A549 (cell line): ENCODE measurements around the gene CCDC97. TPM values are rescaled to one million over a fixed set of nuclear protein-coding genes. Genes with fewer than 3 reads are reported as not detected.

ENCODE experiments used
- ATAC-seq, 2 experiments: fragments of 200-7000 bp in 1 of 2; fragments of >200 bp in 1 of 2; cut with Nextera tagmentation in 1 of 2; cut with Tn5 transposase in 1 of 2; 3 replicates each; pipeline versions ENCODE4 v1.8.0 to v1.9.1; 2018 to 2020; ENCODE audit warnings: mild to moderate bottlenecking in 1 of 2, moderate library complexity in 1 of 2
- CTCF ChIA-PET: fragments of 300-600 bp; sonication (Branson Sonifier 250); formaldehyde crosslinking; extraction: SDS; loops from one replicate; lab custom pipeline; 2021; ENCODE audit warnings: antibody characterized with exemption, inconsistent platforms; lab: Yijun Ruan, JAX
- POLR2A ChIA-PET: fragments of 350-600 bp; formaldehyde crosslinking; extraction: SDS; loops from one replicate; lab custom pipeline; 2021; ENCODE audit warnings: antibody characterized with exemption, inconsistent platforms; lab: Yijun Ruan, JAX
- DNase-seq, 2 experiments: peaks; one replicate each; pipeline versions ENCODE4 v3.0.0 to v3.0.0-alpha.2; 2011 to 2016; ENCODE audit warnings: low read depth in 1 of 2, low spot score in 1 of 2
- FAIRE-seq: peaks from 2 replicates; lab custom pipeline; 2011; peaks lifted over from hg19 to GRCh38; lab: Jason Lieb, UNC
- H3K27ac ChIP-seq, 2 experiments: fragments of >200 bp; sonication (Bioruptor Twin); formaldehyde crosslinking; 3 replicates each; pipeline ENCODE4 v1.5.1; 2016 to 2017
- H3K4me1 ChIP-seq: fragments of >200 bp; sonication (Bioruptor Twin); formaldehyde crosslinking; 3 replicates; pipeline ENCODE4 v1.6.1; 2016
- H3K4me2 ChIP-seq: fragments of >200 bp; sonication (Bioruptor Twin); formaldehyde crosslinking; 3 replicates; pipeline ENCODE4 v1.6.1; 2016
- H3K4me3 ChIP-seq: fragments of >200 bp; sonication (Bioruptor Twin); formaldehyde crosslinking; 3 replicates; pipeline ENCODE4 v1.5.1; 2016
- H3K9me3 ChIP-seq: fragments of >200 bp; sonication (Bioruptor Twin); formaldehyde crosslinking; 3 replicates; pipeline ENCODE4 v1.6.1; 2016
- BHLHE40 ChIP-seq: IDR thresholded peaks from 2 replicates; pipeline ENCODE4 v1.6.1; 2012; ENCODE audit warnings: low read depth, low read length, inconsistent platforms
- CBX2 ChIP-seq: fragments of 200-600 bp; sonication (generic); IDR thresholded peaks from 2 replicates; pipeline ENCODE4 v1.6.1; 2016; ENCODE audit warnings: low read depth, mild to moderate bottlenecking, borderline replicate concordance
- CBX8 ChIP-seq: fragments of 200-600 bp; sonication (generic); IDR thresholded peaks from 2 replicates; pipeline ENCODE4 v1.6.1; 2016
- CEBPB ChIP-seq, 2 experiments: fragments of >200 bp in 1 of 2; sonication (Bioruptor Twin) in 1 of 2; formaldehyde crosslinking in 1 of 2; IDR thresholded peaks; 2 replicates each; pipeline ENCODE4 v1.6.1; 2012 to 2016
- CHD2 ChIP-seq: fragments of 150-350 bp; IDR thresholded peaks from 2 replicates; pipeline ENCODE4 v1.6.1; 2014; ENCODE audit warnings: low read length; ENCODE audit not compliant: partially characterized antibody
- CTCF ChIP-seq: fragments of >200 bp; sonication (Bioruptor Twin); formaldehyde crosslinking; IDR thresholded peaks from 3 replicates; pipeline ENCODE4 v1.5.1; 2016
- EHF ChIP-seq: fragments of 250-450 bp; sonication (Bioruptor Pico); IDR thresholded peaks from 2 replicates; pipeline ENCODE4 v1.5.0; 2020; ENCODE audit warnings: mild to moderate bottlenecking
- EHMT2 ChIP-seq: fragments of 200-600 bp; sonication (generic); IDR thresholded peaks from 2 replicates; pipeline ENCODE4 v1.6.1; 2016; ENCODE audit warnings: antibody characterized with exemption, low read depth, mild to moderate bottlenecking, moderate library complexity
- ELK1 ChIP-seq: fragments of 150-350 bp; IDR thresholded peaks from 2 replicates; pipeline ENCODE4 v1.6.1; 2014; ENCODE audit warnings: low read depth, mild to moderate bottlenecking, low read length
- EP300 ChIP-seq, 2 experiments: fragments of >200 bp; sonication (Bioruptor Twin); formaldehyde crosslinking; IDR thresholded peaks; 2 replicates in 1 of 2; 3 replicates in 1 of 2; pipeline ENCODE4 v1.6.1; 2016 to 2017
- FOSB ChIP-seq: fragments of 250-450 bp; sonication (Bioruptor Pico); IDR thresholded peaks from 2 replicates; pipeline ENCODE4 v1.5.0; 2020; ENCODE audit warnings: mild to moderate bottlenecking, moderate library complexity
- HDAC2 ChIP-seq: fragments of 200-600 bp; sonication (generic); IDR thresholded peaks from 2 replicates; pipeline ENCODE4 v1.6.1; 2016
- HEYL ChIP-seq: fragments of 250-450 bp; sonication (Bioruptor Pico); IDR thresholded peaks from 2 replicates; pipeline ENCODE4 v1.8.0; 2021; ENCODE audit warnings: mild to moderate bottlenecking, moderate library complexity
- HOXA7 ChIP-seq: fragments of 250-450 bp; sonication (Bioruptor Pico); IDR thresholded peaks from 2 replicates; pipeline ENCODE4 v1.5.0; 2020; ENCODE audit warnings: mild to moderate bottlenecking, moderate library complexity
- HOXB13 ChIP-seq: fragments of 250-450 bp; sonication (Bioruptor Pico); IDR thresholded peaks from 2 replicates; pipeline ENCODE4 v1.5.0; 2020; ENCODE audit warnings: low read depth, mild to moderate bottlenecking, moderate library complexity
- JUNB ChIP-seq: fragments of >200 bp; sonication (Bioruptor Twin); formaldehyde crosslinking; IDR thresholded peaks from 2 replicates; pipeline ENCODE4 v1.6.1; 2016
- KDM5A ChIP-seq: fragments of 200-600 bp; sonication (generic); IDR thresholded peaks from 2 replicates; pipeline ENCODE4 v1.6.1; 2016; ENCODE audit warnings: antibody characterized with exemption, mild to moderate bottlenecking
- MYC ChIP-seq: IDR thresholded peaks from 2 replicates; pipeline ENCODE4 v1.6.1; 2012; ENCODE audit warnings: mild to moderate bottlenecking, inconsistent platforms, low read length, improper control_type of control experiment, borderline replicate concordance
- NR3C1 ChIP-seq: fragments of >200 bp; sonication (Bioruptor Twin); formaldehyde crosslinking; IDR thresholded peaks from 3 replicates; pipeline ENCODE4 v1.6.1; 2017
- PBX3 ChIP-seq: IDR thresholded peaks from 2 replicates; pipeline ENCODE4 v1.6.1; 2012
- POLR2AphosphoS2 ChIP-seq: conservative IDR thresholded peaks from 2 replicates; pipeline ENCODE4 v1.6.1; 2012; ENCODE audit warnings: low read length, improper control_type of control experiment, inconsistent platforms
- RAD21 ChIP-seq, 2 experiments: fragments of >200 bp in 1 of 2; sonication (Bioruptor Twin) in 1 of 2; formaldehyde crosslinking in 1 of 2; IDR thresholded peaks in 1 of 2; conservative IDR thresholded peaks in 1 of 2; 2 replicates in 1 of 2; 3 replicates in 1 of 2; pipeline ENCODE4 v1.6.1; 2012 to 2018; ENCODE audit warnings: inconsistent platforms in 1 of 2
- RARB ChIP-seq: fragments of 250-450 bp; sonication (Bioruptor Pico); IDR thresholded peaks from 2 replicates; pipeline ENCODE4 v1.8.0; 2021; ENCODE audit warnings: mild to moderate bottlenecking, moderate library complexity
- REST ChIP-seq: fragments of 200-600 bp; sonication (generic); IDR thresholded peaks from 2 replicates; pipeline ENCODE4 v1.6.1; 2016; ENCODE audit warnings: antibody characterized with exemption, mild to moderate bottlenecking, moderate library complexity
- SREBF2 ChIP-seq: fragments of 450-650 bp; IDR thresholded peaks from 2 replicates; pipeline ENCODE4 v1.6.1; 2014; ENCODE audit warnings: mild to moderate bottlenecking, moderate library complexity
- TP53 ChIP-seq: fragments of 250-450 bp; sonication (Bioruptor Pico); IDR thresholded peaks from 2 replicates; pipeline ENCODE4 v1.5.0; 2021; ENCODE audit warnings: mild to moderate bottlenecking, moderate library complexity
- USF2 ChIP-seq: fragments of 450-650 bp; IDR thresholded peaks from 2 replicates; pipeline ENCODE4 v1.6.1; 2014; ENCODE audit warnings: antibody characterized with exemption
- ZFP36 ChIP-seq: fragments of 450-650 bp; IDR thresholded peaks from 2 replicates; pipeline ENCODE4 v1.6.1; 2014; ENCODE audit warnings: borderline replicate concordance; ENCODE audit not compliant: partially characterized antibody
- WGBS: methylation state at CpG from one replicate; pipeline ENCODE4 v1.1.6; 2017; ENCODE audit errors: missing lambda C conversion rate; 5-methylcytosine and 5-hydroxymethylcytosine counted together
- polyA plus RNA-seq, 4 experiments: library from polyadenylated mRNA; depleted of rRNA in 3 of 4; stranded (reverse); fragments of >200 nt; fragmentation: RNase III in 1 of 4; extraction: RNeasy Plus Mini Kit Qiagen cat#74134 plus additional on column Dnase treatment in 1 of 4; gene quantifications; 2 replicates in 3 of 4; 3 replicates in 1 of 4; pipeline ENCODE4 v1.2.3, GENCODE V29; 2011 to 2017

The CCDC97 gene
- polyA plus RNA-seq, 2 of the 4 experiments (the other 2 are of a cell fraction), result 18.7 to 26.8 TPM

- TF ChIP-seq EHF (CRISPR knock-in tag), result no peak
- TF ChIP-seq HDAC2, result no peak
- TF ChIP-seq CTCF, result no peak
- no peak for TF ChIP-seq NR3C1
- peak; percentile 49; the same call in 1 of the 2 replicates for TF ChIP-seq HOXB13 (CRISPR knock-in tag)
- no peak for TF ChIP-seq ELK1
- TF ChIP-seq POLR2AphosphoS2, result no peak
- peak; percentile 97 for TF ChIP-seq HOXA7 (CRISPR knock-in tag)
- no peak for TF ChIP-seq BHLHE40
Observed at GRCh38 chr19:41263042-41263849, 46.7 kb upstream of the CCDC97 start (continued).

GRCh38 chr19:41263850-41264580 lies 46.0 kb upstream of the CCDC97 start, which contains the start of gene HNRNPUL1:
TSS of gene HNRNPUL1 (plus strand) at chr19:41264372. CDS start at chr19:41264504, 132 bp downstream.
- peak within 1 kb of the TSS; percentile 88 for H3K4me3 ChIP-seq
- H3K4me1 ChIP-seq, result peaks cover 26% of the 10 kb centered on the region
- peak within 1 kb of the TSS; percentile 95 for H3K4me2 ChIP-seq
- FAIRE-seq, result peak; percentile 100
- H3K9me3 ChIP-seq, result no peaks in the 10 kb centered on the region
- WGBS, result under 1% methylated on average over 43 of the region's 55 CpGs
- CTCF ChIA-PET, result interaction anchor here (0.5 to 27.6 kb wide), 32 partner anchors 11 to 602 kb away, joined by 3 to 1023 read pairs (median 4); partner anchors contain the start of genes AXL and CYP2S1
- H3K27ac ChIP-seq, result peak within 1 kb of the TSS; percentile 96 to 99
- peak; percentile 71 to 80 for ATAC-seq
- DNase-seq, result peak; percentile 100
- POLR2A ChIA-PET, result interaction anchor here (0.5 to 4.5 kb wide), 40 partner anchors 9 to 843 kb away, joined by 3 to 121 read pairs (median 5); partner anchors contain the start of genes ACTMAP, AXL, B9D2 and CCDC97
- TF ChIP-seq ZFP36 (no peak), CEBPB (IDR thresholded peaks at IDR 0.05) (peak in 1 of 2 experiments; percentile 31; a peak in 2 of 4 replicates), SREBF2 (peak; percentile 47), USF2 (peak; percentile 63), HOXB13 (CRISPR knock-in tag) (peak; percentile 56; the same call in 1 of the 2 replicates), REST (peak; percentile 15; the same call in 1 of the 2 replicates), EHMT2 (no peak), KDM5A (no peak; the same call in 1 of the 2 replicates), HEYL (CRISPR knock-in tag) (no peak), POLR2AphosphoS2 (peak; percentile 88; the same call in 1 of the 2 replicates), JUNB (no peak), CBX2 (no peak), MYC (peak; percentile 98), RARB (peak; percentile 71; the same call in 1 of the 2 replicates), FOSB (no peak), RAD21 (conservative IDR thresholded peaks at IDR 0.05 in 1 of 2, IDR thresholded peaks at IDR 0.05 in 1 of 2) (no peak), PBX3 (peak; percentile 79), EP300 (IDR thresholded peaks at IDR 0.05) (no peak), CHD2 (peak; percentile 46), EHF (CRISPR knock-in tag) (peak; percentile 55; the same call in 1 of the 2 replicates), CBX8 (no peak), TP53 (peak; percentile 97)
